Effector memory CD8-positive, alpha-beta T cell (primary cell): Measurements from ENCODE around the gene RAP1GAP.

ENCODE experiments used
- ATAC-seq: fragments of 150-1000 bp; cut with Tn5 transposase; replicated peaks from 2 replicates; pipeline ENCODE4 v1.10.0; 2021; ENCODE audit warnings: mild to moderate bottlenecking, moderate library complexity
- DNase-seq, 3 experiments: peaks; one replicate each; pipeline ENCODE4 v3.0.0; 2021
- H3K27ac Mint-ChIP-seq, 2 donors: one replicate each; pipeline ENCODE4 v1.8.0; 2022; ENCODE audit warnings: mild to moderate bottlenecking in 2 of 2, mixed read lengths in 2 of 2, moderate library complexity in 2 of 2
- H3K27me3 Mint-ChIP-seq, 2 donors: one replicate each; pipeline ENCODE4 v1.8.0; 2022; ENCODE audit warnings: mixed read lengths in 2 of 2
- H3K36me3 Mint-ChIP-seq: one replicate; pipeline ENCODE4 v1.8.0; 2022; ENCODE audit warnings: mild to moderate bottlenecking, moderate library complexity, mixed read lengths; ENCODE audit not compliant: insufficient read depth
- H3K4me1 Mint-ChIP-seq, 2 donors: one replicate each; pipeline ENCODE4 v1.8.0; 2022; ENCODE audit warnings: low read depth in 2 of 2, mixed read lengths in 2 of 2
- H3K4me3 Mint-ChIP-seq, 2 donors: one replicate each; pipeline ENCODE4 v1.8.0; 2022; ENCODE audit warnings: mild to moderate bottlenecking in 2 of 2, mixed read lengths in 2 of 2, moderate library complexity in 2 of 2
- H3K9me3 Mint-ChIP-seq, 2 donors: one replicate each; pipeline ENCODE4 v1.8.0; 2022; ENCODE audit warnings: mixed read lengths in 2 of 2

Gene RAP1GAP

DNA sequence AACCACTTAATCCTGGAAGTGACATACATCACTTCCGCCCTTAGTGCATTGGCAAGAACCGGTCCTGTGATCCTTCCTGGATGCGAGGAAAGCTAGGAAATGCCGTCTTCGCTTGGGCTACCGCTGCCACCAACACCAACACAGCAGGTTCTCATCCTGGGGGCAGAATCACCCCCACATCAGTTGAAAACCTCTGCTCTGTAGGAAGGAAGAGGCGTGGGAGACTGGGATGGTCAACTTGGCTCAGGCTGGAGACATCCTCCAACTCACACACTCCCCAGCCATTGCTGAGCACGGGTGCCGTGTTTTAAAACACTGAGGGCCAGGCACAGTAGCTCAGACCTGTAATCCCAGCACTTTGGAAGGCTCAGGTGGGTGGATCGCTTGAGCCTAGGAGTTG, 85.1 kb downstream of the RAP1GAP start:
- ATAC-seq (no peak), DNase-seq (no peak)
- H3K4me3 Mint-ChIP-seq, result no peak overlapping the region
- H3K36me3 Mint-ChIP-seq, result no peaks in the 10 kb centered on the region
- peaks cover 27 to 64% of the 10 kb centered on the region in 2 donors for H3K27me3 Mint-ChIP-seq
- H3K27ac Mint-ChIP-seq, result no peak overlapping the region
- no peaks in the 10 kb centered on the region for H3K9me3 Mint-ChIP-seq
- H3K4me1 Mint-ChIP-seq, result no peaks in the 10 kb centered on the region

GRCh38 chr1:21579791-21580190, 89.4 kb downstream of the RAP1GAP start:
- H3K9me3 Mint-ChIP-seq, result no peaks in the 10 kb centered on the region
- H3K27me3 Mint-ChIP-seq, result peaks cover 24 to 56% of the 10 kb centered on the region in 2 donors
- DNase-seq (no peak), ATAC-seq (no peak)
- H3K36me3 Mint-ChIP-seq, result no peaks in the 10 kb centered on the region
- no peak overlapping the region for H3K27ac Mint-ChIP-seq
- H3K4me3 Mint-ChIP-seq, result no peak overlapping the region
- no peaks in the 10 kb centered on the region for H3K4me1 Mint-ChIP-seq

DNA sequence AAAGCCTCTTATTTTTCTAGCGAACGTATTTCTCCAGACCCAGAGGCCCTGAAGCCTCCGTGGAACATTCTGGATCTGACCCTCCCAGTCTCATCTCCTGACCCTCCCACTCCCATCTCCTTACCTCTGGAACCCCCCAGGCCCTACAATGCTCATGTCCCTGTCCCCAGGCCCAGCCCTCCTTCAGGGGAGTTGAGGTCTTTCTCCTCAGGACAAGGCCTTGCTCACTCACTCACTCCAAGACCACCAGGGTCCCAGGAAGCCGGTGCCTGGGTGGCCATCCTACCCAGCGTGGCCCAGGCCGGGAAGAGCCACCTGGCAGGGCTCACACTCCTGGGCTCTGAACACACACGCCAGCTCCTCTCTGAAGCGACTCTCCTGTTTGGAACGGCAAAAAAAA, 91.2 kb downstream of the RAP1GAP start:
- Mint-ChIP-seq H3K4me1 (no peaks in the 10 kb centered on the region), H3K4me3 (no peak overlapping the region), H3K27ac (no peak overlapping the region), H3K27me3 (peaks cover 20 to 60% of the 10 kb centered on the region in 2 donors), H3K36me3 (no peaks in the 10 kb centered on the region), H3K9me3 (no peaks in the 10 kb centered on the region)
- DNase-seq, result no peak
- no peak for ATAC-seq

DNA sequence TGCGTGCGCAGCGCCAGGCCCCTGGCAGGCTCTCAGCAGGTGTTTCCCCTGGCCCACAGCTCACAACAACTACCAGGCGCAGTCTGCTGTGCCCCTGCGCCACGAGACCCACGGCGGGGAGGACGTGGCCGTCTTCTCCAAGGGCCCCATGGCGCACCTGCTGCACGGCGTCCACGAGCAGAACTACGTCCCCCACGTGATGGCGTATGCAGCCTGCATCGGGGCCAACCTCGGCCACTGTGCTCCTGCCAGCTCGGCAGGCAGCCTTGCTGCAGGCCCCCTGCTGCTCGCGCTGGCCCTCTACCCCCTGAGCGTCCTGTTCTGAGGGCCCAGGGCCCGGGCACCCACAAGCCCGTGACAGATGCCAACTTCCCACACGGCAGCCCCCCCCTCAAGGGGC, 91.8 kb downstream of the RAP1GAP start:
- H3K27ac Mint-ChIP-seq, result no peak overlapping the region
- no peaks in the 10 kb centered on the region for H3K9me3 Mint-ChIP-seq
- H3K36me3 Mint-ChIP-seq, result no peaks in the 10 kb centered on the region
- H3K4me3 Mint-ChIP-seq, result no peak overlapping the region
- peaks cover 15 to 56% of the 10 kb centered on the region in 2 donors for H3K27me3 Mint-ChIP-seq
- no peaks in the 10 kb centered on the region for H3K4me1 Mint-ChIP-seq
- ATAC-seq, result no peak
- DNase-seq, result no peak

- no peak for ATAC-seq
- Mint-ChIP-seq H3K4me1 (no peaks in the 10 kb centered on the region), H3K36me3 (no peaks in the 10 kb centered on the region), H3K4me3 (no peak overlapping the region), H3K27ac (no peak overlapping the region), H3K27me3 (peaks cover 15 to 56% of the 10 kb centered on the region in 2 donors), H3K9me3 (no peaks in the 10 kb centered on the region)
- DNase-seq, result no peak
These were observed 92.4 kb downstream of the RAP1GAP start for GRCh38 chr1:21576798-21577187.

- Mint-ChIP-seq H3K27me3 (peaks cover 15 to 56% of the 10 kb centered on the region in 2 donors), H3K36me3 (no peaks in the 10 kb centered on the region), H3K4me1 (no peaks in the 10 kb centered on the region), H3K4me3 (no peak overlapping the region), H3K9me3 (no peaks in the 10 kb centered on the region), H3K27ac (peak overlapping the region in 1 of 2 donors; percentile 12)
- ATAC-seq (no peak), DNase-seq (no peak)
These were observed 92.9 kb downstream of the RAP1GAP start for GRCh38 chr1:21576031-21576797.

DNA sequence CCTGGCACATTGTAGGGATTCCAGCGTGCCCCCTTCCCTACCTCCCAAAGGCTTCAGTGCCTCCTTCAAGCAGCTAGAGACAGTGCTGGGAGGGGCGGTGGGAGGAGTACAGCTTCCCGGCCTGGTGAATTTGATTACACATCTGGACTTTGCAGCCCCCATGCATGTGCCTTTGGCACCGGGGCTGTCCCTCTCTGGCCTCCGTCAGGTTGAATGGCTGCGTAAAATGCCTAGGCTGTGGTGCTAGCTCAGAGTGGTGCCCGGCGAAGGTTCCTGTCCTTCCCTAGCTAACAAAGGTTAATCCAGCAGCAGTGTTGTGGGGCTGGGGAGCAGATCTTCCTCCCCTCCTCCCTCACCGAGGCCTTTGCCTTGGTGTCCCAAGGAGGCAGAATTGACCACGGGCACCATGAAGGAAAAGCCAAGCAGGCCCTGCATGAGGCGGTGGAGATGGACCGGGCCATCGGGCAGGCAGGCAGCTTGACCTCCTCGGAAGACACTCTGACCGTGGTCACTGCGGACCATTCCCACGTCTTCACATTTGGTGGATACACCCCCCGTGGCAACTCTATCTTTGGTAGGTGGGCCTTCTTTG, 93.7 kb downstream of the RAP1GAP start:
- no peak for DNase-seq
- H3K27ac Mint-ChIP-seq, result peak overlapping the region in 1 of 2 donors; percentile 12
- H3K9me3 Mint-ChIP-seq, result no peaks in the 10 kb centered on the region

DNA sequence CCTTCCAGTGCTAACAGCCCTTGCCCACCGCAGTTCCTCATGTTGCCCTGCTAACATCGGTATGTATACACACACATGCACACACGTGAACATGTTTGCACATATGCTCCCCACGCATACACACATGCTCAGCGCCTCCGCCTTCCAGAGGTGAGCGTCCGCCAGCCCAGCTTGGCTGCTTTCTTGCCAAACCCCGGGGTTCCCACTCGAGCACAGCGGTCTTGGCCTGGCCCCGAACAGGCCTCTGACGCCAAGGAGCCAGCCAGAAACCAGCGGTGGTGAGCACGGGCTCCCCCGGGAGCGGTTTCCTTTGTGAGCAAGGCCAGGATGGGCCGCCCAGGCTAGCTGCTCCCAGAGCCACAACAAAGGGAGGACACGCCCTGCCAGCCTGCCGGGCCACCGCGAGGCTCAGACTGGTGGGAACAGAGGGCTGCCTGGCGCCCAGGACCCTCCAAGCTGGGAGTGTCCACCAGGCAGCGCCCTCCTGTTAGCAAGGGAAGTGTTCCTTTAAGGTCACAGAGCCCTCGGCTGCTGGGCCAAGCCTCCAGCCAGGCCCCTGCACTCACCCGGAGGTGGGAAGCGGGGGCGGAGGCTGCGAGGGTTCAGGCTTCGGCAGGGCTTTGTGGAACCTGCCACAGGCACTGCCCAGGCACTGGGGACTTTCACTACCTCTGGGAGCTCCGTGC, 94.5 kb downstream of the RAP1GAP start:
- DNase-seq (no peak), ATAC-seq (no peak)
- Mint-ChIP-seq H3K27ac (no peak overlapping the region), H3K4me1 (no peaks in the 10 kb centered on the region), H3K27me3 (peaks cover 15 to 56% of the 10 kb centered on the region in 2 donors), H3K36me3 (no peaks in the 10 kb centered on the region), H3K9me3 (no peaks in the 10 kb centered on the region), H3K4me3 (no peak overlapping the region)

More for the DNA sequence above, 93.7 kb downstream of the RAP1GAP start:
- no peak for ATAC-seq
- Mint-ChIP-seq H3K27me3 (peaks cover 15 to 56% of the 10 kb centered on the region in 2 donors), H3K4me3 (no peak overlapping the region), H3K4me1 (no peaks in the 10 kb centered on the region), H3K36me3 (no peaks in the 10 kb centered on the region)

- ATAC-seq (no peak), DNase-seq (no peak)
These were observed 95.1 kb downstream of the RAP1GAP start for GRCh38 chr1:21573971-21574465.

DNA sequence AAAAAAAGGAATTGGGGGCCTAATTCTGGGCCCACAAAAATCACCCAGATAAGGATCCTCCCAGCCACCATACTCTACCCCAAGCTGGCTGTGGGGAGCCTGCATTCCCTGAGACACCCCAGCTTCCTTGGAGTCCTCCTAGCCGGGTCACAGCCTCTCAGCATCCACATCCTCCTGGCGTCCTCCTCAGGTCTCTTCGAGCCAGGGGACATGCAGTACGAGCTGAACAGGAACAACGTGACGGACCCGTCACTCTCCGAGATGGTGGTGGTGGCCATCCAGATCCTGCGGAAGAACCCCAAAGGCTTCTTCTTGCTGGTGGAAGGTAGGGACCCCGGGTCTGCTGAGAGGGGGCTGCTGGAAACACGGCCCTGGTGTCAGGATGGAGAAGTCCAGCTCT, 95.7 kb downstream of the RAP1GAP start:
- H3K9me3 Mint-ChIP-seq, result no peaks in the 10 kb centered on the region
- H3K36me3 Mint-ChIP-seq, result no peaks in the 10 kb centered on the region
- no peaks in the 10 kb centered on the region for H3K4me1 Mint-ChIP-seq
- no peak overlapping the region for H3K4me3 Mint-ChIP-seq
- peaks cover 15 to 53% of the 10 kb centered on the region in 2 donors for H3K27me3 Mint-ChIP-seq
- no peak for ATAC-seq
- no peak for DNase-seq
- no peak overlapping the region for H3K27ac Mint-ChIP-seq

More at GRCh38 chr1:21573971-21574465, 95.1 kb downstream of the RAP1GAP start:
- Mint-ChIP-seq H3K27me3 (peaks cover 15 to 56% of the 10 kb centered on the region in 2 donors), H3K4me1 (no peaks in the 10 kb centered on the region), H3K4me3 (no peak overlapping the region), H3K36me3 (no peaks in the 10 kb centered on the region), H3K9me3 (no peaks in the 10 kb centered on the region), H3K27ac (no peak overlapping the region)

GRCh38 chr1:21572735-21573277, 96.4 kb downstream of the RAP1GAP start:
- no peaks in the 10 kb centered on the region for H3K36me3 Mint-ChIP-seq
- no peak for ATAC-seq
- H3K9me3 Mint-ChIP-seq, result no peaks in the 10 kb centered on the region
- no peak overlapping the region for H3K4me3 Mint-ChIP-seq
- DNase-seq, result no peak
- H3K27ac Mint-ChIP-seq, result no peak overlapping the region
- peaks cover 13 to 53% of the 10 kb centered on the region in 2 donors for H3K27me3 Mint-ChIP-seq
- no peaks in the 10 kb centered on the region for H3K4me1 Mint-ChIP-seq

DNA sequence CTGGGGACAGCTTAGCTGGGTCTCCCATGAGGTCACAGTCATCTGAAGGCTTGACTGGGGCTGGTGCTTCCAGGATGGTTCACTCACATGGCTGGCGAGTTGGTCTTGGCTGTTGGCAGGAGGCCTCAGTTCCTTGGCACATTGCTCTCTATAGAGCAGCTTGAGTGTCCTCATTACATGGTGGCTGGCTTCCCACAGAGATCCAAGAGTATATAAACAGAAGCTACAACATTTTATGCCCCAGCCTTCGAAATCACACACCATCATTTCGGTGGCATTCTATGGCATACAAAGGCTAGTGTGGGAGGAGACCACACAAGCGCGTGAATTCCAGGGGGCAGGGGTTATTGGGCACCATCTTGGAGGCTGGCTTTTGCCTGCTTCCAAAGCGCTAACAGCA, 96.9 kb downstream of the RAP1GAP start:
- DNase-seq (no peak), ATAC-seq (no peak)
- Mint-ChIP-seq H3K27ac (no peak overlapping the region), H3K36me3 (no peaks in the 10 kb centered on the region), H3K4me3 (no peak overlapping the region), H3K4me1 (no peaks in the 10 kb centered on the region), H3K27me3 (peaks cover 13 to 53% of the 10 kb centered on the region in 2 donors), H3K9me3 (no peaks in the 10 kb centered on the region)

DNA sequence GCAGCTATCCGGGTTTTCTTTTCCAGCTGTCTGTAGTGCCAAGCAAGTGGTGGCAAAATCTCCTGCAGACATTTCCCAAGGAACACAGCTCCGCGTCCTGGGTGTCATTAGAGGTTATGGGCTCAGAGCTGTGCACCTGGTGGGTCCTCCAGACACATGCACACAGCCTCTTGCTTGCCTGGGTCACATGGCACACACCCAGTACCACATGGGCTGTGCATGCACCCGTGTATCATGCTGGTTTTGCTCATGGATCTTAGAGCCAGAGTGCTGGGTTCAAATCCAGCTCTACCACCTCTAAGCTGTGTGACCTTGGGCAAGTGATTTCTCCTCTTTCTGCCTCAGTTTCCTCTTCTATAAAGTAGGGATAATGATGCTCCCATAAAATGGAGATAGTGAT, 98.3 kb downstream of the RAP1GAP start:
- Mint-ChIP-seq H3K4me1 (no peaks in the 10 kb centered on the region), H3K4me3 (no peak overlapping the region), H3K36me3 (no peaks in the 10 kb centered on the region), H3K27ac (no peak overlapping the region), H3K9me3 (no peaks in the 10 kb centered on the region), H3K27me3 (peaks cover 8 to 51% of the 10 kb centered on the region in 2 donors)
- DNase-seq (no peak), ATAC-seq (no peak)
